Astrocyte (in vitro differentiated cells and primary cell): ENCODE measurements around the gene CDCP1. TPM values are rescaled to one million over a fixed set of nuclear protein-coding genes. Genes with fewer than 3 reads are reported as not detected.

Source experiments
- DNase-seq: peaks from one replicate; pipeline ENCODE4 v3.0.0-alpha.2; 2010; ENCODE audit warnings: low read depth
- FAIRE-seq: peaks from 2 replicates; lab custom pipeline; 2011; peaks lifted over from hg19 to GRCh38; lab: Jason Lieb, UNC
- H2AFZ ChIP-seq: 2 replicates; pipeline ENCODE4 v1.6.0; 2012; ENCODE audit warnings: low read depth, low read length, inconsistent platforms
- H3K27ac ChIP-seq: 2 replicates; pipeline ENCODE4 v1.5.1; 2011; ENCODE audit warnings: low read depth, low read length, inconsistent platforms
- H3K27me3 ChIP-seq: 2 replicates; pipeline ENCODE4 v1.6.0; 2011; ENCODE audit warnings: low read length, inconsistent platforms; ENCODE audit not compliant: insufficient read depth
- H3K36me3 ChIP-seq: 2 replicates; pipeline ENCODE4 v1.5.1; 2011; ENCODE audit warnings: low read length, inconsistent platforms; ENCODE audit not compliant: insufficient read depth
- H3K4me1 ChIP-seq: 2 replicates; pipeline ENCODE4 v1.5.1; 2011; ENCODE audit warnings: low read length, inconsistent platforms; ENCODE audit not compliant: insufficient read depth
- H3K4me2 ChIP-seq: 2 replicates; pipeline ENCODE4 v1.6.0; 2012; ENCODE audit warnings: low read length, inconsistent platforms
- H3K4me3 ChIP-seq: 2 replicates; pipeline ENCODE4 v1.5.1; 2011; ENCODE audit warnings: low read depth, mild to moderate bottlenecking, low read length, inconsistent platforms; ENCODE audit not compliant: insufficient read depth
- H3K79me2 ChIP-seq: 2 replicates; pipeline ENCODE4 v1.6.0; 2012; ENCODE audit warnings: mild to moderate bottlenecking, low read length, inconsistent platforms; ENCODE audit not compliant: insufficient read depth
- H3K9ac ChIP-seq: 2 replicates; pipeline ENCODE4 v1.6.0; 2012; ENCODE audit warnings: mild to moderate bottlenecking, low read length, inconsistent platforms
- H3K9me3 ChIP-seq: 2 replicates; pipeline ENCODE4 v1.5.1; 2012; ENCODE audit warnings: low read depth, mild to moderate bottlenecking, low read length, inconsistent platforms; ENCODE audit not compliant: insufficient read depth
- H4K20me1 ChIP-seq: 2 replicates; pipeline ENCODE4 v1.6.0; 2012; ENCODE audit warnings: low read length, inconsistent platforms; ENCODE audit not compliant: insufficient read depth
- H3K27ac Mint-ChIP-seq: one replicate; pipeline ENCODE4 v1.8.0; 2021; ENCODE audit warnings: mild to moderate bottlenecking, mixed read lengths; ENCODE audit not compliant: unreplicated experiment
- H3K27me3 Mint-ChIP-seq: one replicate; pipeline ENCODE4 v1.8.0; 2021; ENCODE audit warnings: low read depth, mixed read lengths; ENCODE audit not compliant: unreplicated experiment
- H3K36me3 Mint-ChIP-seq: one replicate; pipeline ENCODE4 v1.8.0; 2021; ENCODE audit warnings: low read depth, mixed read lengths; ENCODE audit not compliant: unreplicated experiment
- H3K4me1 Mint-ChIP-seq: one replicate; pipeline ENCODE4 v1.8.0; 2021; ENCODE audit warnings: low read depth, mixed read lengths; ENCODE audit not compliant: unreplicated experiment
- H3K4me3 Mint-ChIP-seq: one replicate; pipeline ENCODE4 v1.8.0; 2021; ENCODE audit warnings: mild to moderate bottlenecking, moderate library complexity, mixed read lengths; ENCODE audit not compliant: unreplicated experiment
- H3K9me3 Mint-ChIP-seq: one replicate; pipeline ENCODE4 v1.8.0; 2021; ENCODE audit warnings: mild to moderate bottlenecking, mixed read lengths; ENCODE audit not compliant: unreplicated experiment
- EZH2 ChIP-seq: IDR thresholded peaks from 2 replicates; pipeline ENCODE4 v1.6.1; 2012; ENCODE audit warnings: mild to moderate bottlenecking, low read length, inconsistent platforms; ENCODE audit not compliant: insufficient read depth
- total RNA-seq: library from RNA; stranded (reverse); gene quantifications from 2 replicates; pipeline ENCODE4 v1.2.1, GENCODE V29; 2021
- TF ChIP-seq, protein P1 (sequence below): IDR thresholded peaks from 2 replicates; pipeline ENCODE4 v1.5.1; 2011; ENCODE audit warnings: low read depth, mild to moderate bottlenecking, inconsistent platforms, low read length, moderate library complexity; ENCODE audit not compliant: insufficient read depth

CDCP1 gene
- total RNA-seq, 1 donor from 2014 or later: 6.8 TPM

DNA sequence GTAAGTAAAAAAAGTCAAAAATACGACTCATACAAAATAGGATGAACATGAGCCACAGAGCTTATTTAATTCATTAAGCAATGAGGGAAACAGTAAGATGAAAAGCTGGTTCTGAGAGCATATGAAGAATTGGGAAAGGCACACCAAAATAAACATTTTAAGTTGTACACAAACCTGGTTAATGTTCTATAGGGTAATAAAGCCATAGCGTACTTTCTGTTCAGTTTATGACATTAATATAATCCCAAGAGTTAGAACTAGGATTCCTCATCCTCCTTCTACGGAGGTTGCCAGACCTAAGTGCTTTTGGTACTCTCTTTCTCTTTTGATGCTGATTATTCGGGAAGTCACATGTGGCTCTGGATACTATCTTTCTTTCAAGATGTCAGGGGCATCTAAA is 78.7 kb downstream of the CDCP1 start:
- H3K4me3 ChIP-seq: no peak overlapping the region
- no peak overlapping the region for H3K27ac ChIP-seq
- no peaks in the 10 kb centered on the region for H3K9me3 ChIP-seq
- no peaks in the 10 kb centered on the region for H3K27me3 ChIP-seq
- H3K4me2 ChIP-seq: no peak overlapping the region
- no peaks in the 10 kb centered on the region for H3K36me3 ChIP-seq
- Mint-ChIP-seq H3K36me3 (no peaks in the 10 kb centered on the region), H3K9me3 (no peaks in the 10 kb centered on the region), H3K4me1 (peaks cover 20% of the 10 kb centered on the region), H3K27ac (no peak overlapping the region), H3K4me3 (no peak overlapping the region), H3K27me3 (peaks cover 2% of the 10 kb centered on the region)
- no peak overlapping the region for H3K9ac ChIP-seq
- TF ChIP-seq EZH2: no peak
- TF ChIP-seq, protein P1, sequence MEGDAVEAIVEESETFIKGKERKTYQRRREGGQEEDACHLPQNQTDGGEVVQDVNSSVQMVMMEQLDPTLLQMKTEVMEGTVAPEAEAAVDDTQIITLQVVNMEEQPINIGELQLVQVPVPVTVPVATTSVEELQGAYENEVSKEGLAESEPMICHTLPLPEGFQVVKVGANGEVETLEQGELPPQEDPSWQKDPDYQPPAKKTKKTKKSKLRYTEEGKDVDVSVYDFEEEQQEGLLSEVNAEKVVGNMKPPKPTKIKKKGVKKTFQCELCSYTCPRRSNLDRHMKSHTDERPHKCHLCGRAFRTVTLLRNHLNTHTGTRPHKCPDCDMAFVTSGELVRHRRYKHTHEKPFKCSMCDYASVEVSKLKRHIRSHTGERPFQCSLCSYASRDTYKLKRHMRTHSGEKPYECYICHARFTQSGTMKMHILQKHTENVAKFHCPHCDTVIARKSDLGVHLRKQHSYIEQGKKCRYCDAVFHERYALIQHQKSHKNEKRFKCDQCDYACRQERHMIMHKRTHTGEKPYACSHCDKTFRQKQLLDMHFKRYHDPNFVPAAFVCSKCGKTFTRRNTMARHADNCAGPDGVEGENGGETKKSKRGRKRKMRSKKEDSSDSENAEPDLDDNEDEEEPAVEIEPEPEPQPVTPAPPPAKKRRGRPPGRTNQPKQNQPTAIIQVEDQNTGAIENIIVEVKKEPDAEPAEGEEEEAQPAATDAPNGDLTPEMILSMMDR: no peak
- H3K79me2 ChIP-seq: no peaks in the 10 kb centered on the region
- DNase-seq: no peak
- no peaks in the 10 kb centered on the region for H4K20me1 ChIP-seq
- no peak overlapping the region for H2AFZ ChIP-seq
- H3K4me1 ChIP-seq: peaks cover 31% of the 10 kb centered on the region
- FAIRE-seq: peak; percentile 23

DNA sequence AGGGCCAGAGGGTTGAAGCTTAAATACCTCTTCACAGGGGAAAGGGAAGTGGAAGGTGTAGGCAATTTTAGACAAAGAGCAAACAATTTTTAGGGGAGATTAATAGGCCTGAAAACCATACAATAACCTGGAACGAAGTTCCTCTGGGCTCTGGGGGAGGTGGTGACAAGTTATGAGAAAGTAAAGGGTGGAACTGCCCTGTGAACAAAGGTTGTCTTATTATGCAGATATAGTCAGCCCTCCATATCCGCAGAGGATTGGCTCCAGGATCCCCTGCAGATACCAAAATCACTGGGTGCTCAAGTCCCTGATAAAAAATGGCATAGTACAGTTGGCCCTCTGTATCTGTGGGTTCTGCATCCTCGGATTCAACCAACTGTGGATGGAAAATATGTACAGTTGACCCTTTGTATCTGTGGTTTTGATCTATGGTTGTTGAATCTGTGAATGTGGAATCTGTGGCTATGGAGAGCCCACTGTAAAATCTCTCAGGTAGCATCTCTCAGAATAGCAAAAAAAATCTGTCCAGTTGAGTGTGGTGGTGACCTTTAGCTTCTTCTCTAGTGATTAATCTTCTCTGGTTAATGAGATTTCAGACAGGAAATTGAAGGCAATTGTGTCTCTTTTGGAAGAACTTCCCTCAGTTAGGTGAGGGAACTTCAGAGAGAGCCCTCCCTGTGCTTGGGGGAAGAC is 79.9 kb downstream of the CDCP1 start:
- Histone ChIP-seq H2AFZ (no peak overlapping the region), H4K20me1 (no peaks in the 10 kb centered on the region), H3K79me2 (no peaks in the 10 kb centered on the region), H3K4me2 (no peak overlapping the region), H3K27me3 (no peaks in the 10 kb centered on the region), H3K27ac (no peak overlapping the region), H3K9me3 (no peaks in the 10 kb centered on the region), H3K4me3 (no peak overlapping the region), H3K36me3 (no peaks in the 10 kb centered on the region), H3K9ac (no peak overlapping the region), H3K4me1 (peaks cover 31% of the 10 kb centered on the region)
- Mint-ChIP-seq H3K27me3 (peaks cover 2% of the 10 kb centered on the region), H3K4me3 (no peak overlapping the region), H3K9me3 (no peaks in the 10 kb centered on the region), H3K4me1 (peaks cover 20% of the 10 kb centered on the region), H3K36me3 (no peaks in the 10 kb centered on the region), H3K27ac (no peak overlapping the region)
- no peak for TF ChIP-seq EZH2
- TF ChIP-seq, protein P1: no peak
- DNase-seq: peak; percentile 55
- FAIRE-seq: peak; percentile 23

DNA sequence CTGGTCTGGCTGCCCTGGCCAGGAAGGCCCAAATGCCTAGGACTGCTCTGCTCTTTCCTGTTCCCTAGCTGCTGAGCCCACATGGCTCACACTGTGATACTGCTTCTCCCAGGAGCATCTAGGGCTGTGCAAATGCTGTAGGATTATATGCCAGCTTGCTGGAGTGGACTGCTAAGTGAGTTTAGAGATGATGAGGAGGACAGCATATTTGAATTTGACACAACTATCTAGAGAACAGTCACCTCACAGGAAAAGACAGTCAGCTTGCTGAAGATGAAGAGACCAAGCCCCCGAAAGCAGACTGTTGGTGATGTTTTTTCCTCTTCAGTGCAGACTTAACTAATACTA is 80.8 kb downstream of the CDCP1 start:
- Histone ChIP-seq H3K36me3 (no peaks in the 10 kb centered on the region), H2AFZ (no peak overlapping the region), H3K79me2 (no peaks in the 10 kb centered on the region), H3K4me1 (peaks cover 39% of the 10 kb centered on the region), H4K20me1 (no peaks in the 10 kb centered on the region), H3K9ac (no peak overlapping the region), H3K27ac (peak overlapping the region; percentile 48), H3K4me3 (no peak overlapping the region), H3K9me3 (no peaks in the 10 kb centered on the region), H3K27me3 (no peaks in the 10 kb centered on the region), H3K4me2 (peak overlapping the region; percentile 1)
- no peak for FAIRE-seq
- Mint-ChIP-seq H3K9me3 (no peaks in the 10 kb centered on the region), H3K36me3 (no peaks in the 10 kb centered on the region), H3K27me3 (peaks cover 2% of the 10 kb centered on the region), H3K4me3 (no peak overlapping the region), H3K27ac (peak overlapping the region; percentile 29), H3K4me1 (peaks cover 24% of the 10 kb centered on the region)
- DNase-seq: no peak
- TF ChIP-seq, protein P1: no peak
- no peak for TF ChIP-seq EZH2
